SJSA1 (cell line): ENCODE measurements around the gene CTDSP2. TPM values are rescaled to one million over a fixed set of nuclear protein-coding genes. Genes with fewer than 3 reads are reported as not detected.

Experiments used
- DNase-seq, 2 experiments: peaks; one replicate each; pipeline ENCODE4 v3.0.0-alpha.2; 2015 to 2020; ENCODE audit warnings: low spot score in 2 of 2, low read depth in 1 of 2
- H3K27ac ChIP-seq: fragments of 250-450 bp; sonication (Bioruptor Pico); 2 replicates; pipeline ENCODE4 v1.5.1; 2020; ENCODE audit warnings: mild to moderate bottlenecking, moderate library complexity
- H3K27me3 ChIP-seq: fragments of 250-450 bp; sonication (Bioruptor Pico); replicated peaks from 2 replicates; pipeline ENCODE4 v1.5.1; 2020; ENCODE audit warnings: mild to moderate bottlenecking, moderate library complexity
- H3K36me3 ChIP-seq: fragments of 250-450 bp; sonication (Bioruptor Pico); 2 replicates; pipeline ENCODE4 v1.5.1; 2020; ENCODE audit warnings: mild to moderate bottlenecking
- H3K4me1 ChIP-seq: fragments of 250-450 bp; sonication (Bioruptor Pico); replicated peaks from 2 replicates; pipeline ENCODE4 v1.6.1; 2021; ENCODE audit warnings: mild to moderate bottlenecking
- H3K4me3 ChIP-seq: fragments of 250-450 bp; sonication (Bioruptor Pico); 2 replicates; pipeline ENCODE4 v1.5.1; 2020; ENCODE audit warnings: mild to moderate bottlenecking
- H3K9me3 ChIP-seq: fragments of 250-450 bp; sonication (Bioruptor Pico); replicated peaks from 2 replicates; pipeline ENCODE4 v1.5.1; 2020; ENCODE audit warnings: mild to moderate bottlenecking
- total RNA-seq: library from RNA; depleted of rRNA; stranded (reverse); fragments of >200 nt; shearing (Covaris generic); gene quantifications from 2 replicates; pipeline ENCODE4 v1.2.3, GENCODE V29; 2014

CTDSP2 gene
- total RNA-seq, 1 experiment from 2014 or later, result 508 TPM

GRCh38 chr12:57803319-57803893 is 43.1 kb downstream of the CTDSP2 start:
- H3K4me3 ChIP-seq, result no peak overlapping the region
- no peaks in the 10 kb centered on the region for H3K9me3 ChIP-seq
- H3K36me3 ChIP-seq, result peaks cover 79% of the 10 kb centered on the region
- peak in 1 of 2 experiments; percentile 85 for DNase-seq
- no peaks in the 10 kb centered on the region for H3K4me1 ChIP-seq
- H3K27ac ChIP-seq, result no peak overlapping the region
- H3K27me3 ChIP-seq, result no peaks in the 10 kb centered on the region

- no peak overlapping the region for H3K4me3 ChIP-seq
- H3K36me3 ChIP-seq, result peaks cover 77% of the 10 kb centered on the region
- H3K9me3 ChIP-seq, result no peaks in the 10 kb centered on the region
- DNase-seq, result peak; percentile 75 to 87
- no peaks in the 10 kb centered on the region for H3K4me1 ChIP-seq
- H3K27ac ChIP-seq, result no peak overlapping the region
- no peaks in the 10 kb centered on the region for H3K27me3 ChIP-seq
These were observed 43.9 kb downstream of the CTDSP2 start for GRCh38 chr12:57802607-57803006.

- H3K27me3 ChIP-seq, result no peaks in the 10 kb centered on the region
- DNase-seq, result peak; percentile 74 to 84
- peaks cover 79% of the 10 kb centered on the region for H3K36me3 ChIP-seq
- H3K4me1 ChIP-seq, result no peaks in the 10 kb centered on the region
- no peak overlapping the region for H3K27ac ChIP-seq
- no peaks in the 10 kb centered on the region for H3K9me3 ChIP-seq
- H3K4me3 ChIP-seq, result no peak overlapping the region
These were observed 45.6 kb downstream of the CTDSP2 start for GRCh38 chr12:57800965-57801364.

GRCh38 chr12:57797933-57798332 is 48.6 kb downstream of the CTDSP2 start:
- peaks cover 94% of the 10 kb centered on the region for H3K36me3 ChIP-seq

GRCh38 chr12:57796996-57797395 is 49.5 kb downstream of the CTDSP2 start:
- peaks cover 94% of the 10 kb centered on the region for H3K36me3 ChIP-seq
- H3K4me3 ChIP-seq, result no peak overlapping the region
- peaks cover 19% of the 10 kb centered on the region for H3K4me1 ChIP-seq
- no peak for DNase-seq
- no peaks in the 10 kb centered on the region for H3K27me3 ChIP-seq
- H3K27ac ChIP-seq, result no peak overlapping the region
- H3K9me3 ChIP-seq, result no peaks in the 10 kb centered on the region

More at GRCh38 chr12:57797933-57798332, 48.6 kb downstream of the CTDSP2 start:
- no peaks in the 10 kb centered on the region for H3K9me3 ChIP-seq
- peaks cover 19% of the 10 kb centered on the region for H3K4me1 ChIP-seq
- no peaks in the 10 kb centered on the region for H3K27me3 ChIP-seq
- DNase-seq, result peak; percentile 70 to 85
- no peak overlapping the region for H3K4me3 ChIP-seq
- H3K27ac ChIP-seq, result no peak overlapping the region

- Histone ChIP-seq H3K4me3 (no peak overlapping the region), H3K27me3 (no peaks in the 10 kb centered on the region), H3K4me1 (peaks cover 19% of the 10 kb centered on the region), H3K9me3 (no peaks in the 10 kb centered on the region), H3K27ac (peak overlapping the region; percentile 0; the same call in 1 of the 2 replicates), H3K36me3 (peaks cover 93% of the 10 kb centered on the region)
- peak; percentile 75 to 86 for DNase-seq
These were observed 51.2 kb downstream of the CTDSP2 start for GRCh38 chr12:57795354-57795753.

- Histone ChIP-seq H3K27me3 (no peaks in the 10 kb centered on the region), H3K9me3 (no peaks in the 10 kb centered on the region), H3K27ac (peak overlapping the region; percentile 0; the same call in 1 of the 2 replicates), H3K4me3 (no peak overlapping the region), H3K4me1 (peaks cover 19% of the 10 kb centered on the region), H3K36me3 (peaks cover 93% of the 10 kb centered on the region)
- peak in 1 of 2 experiments; percentile 83 for DNase-seq
These were observed 52.6 kb downstream of the CTDSP2 start for GRCh38 chr12:57793920-57794319.

- Histone ChIP-seq H3K27me3 (no peaks in the 10 kb centered on the region), H3K27ac (no peak overlapping the region), H3K9me3 (no peaks in the 10 kb centered on the region), H3K4me3 (peak overlapping the region; percentile 0; the same call in 1 of the 2 replicates), H3K4me1 (peaks cover 16% of the 10 kb centered on the region), H3K36me3 (peaks cover 85% of the 10 kb centered on the region)
- peak; percentile 64 to 81 for DNase-seq
These were observed 62.7 kb downstream of the CTDSP2 start for GRCh38 chr12:57783861-57784260.

GRCh38 chr12:57783466-57783801 is 63.1 kb downstream of the CTDSP2 start:
- peak overlapping the region; percentile 65 for H3K4me3 ChIP-seq
- peaks cover 16% of the 10 kb centered on the region for H3K4me1 ChIP-seq
- peaks cover 81% of the 10 kb centered on the region for H3K36me3 ChIP-seq
- H3K27ac ChIP-seq, result no peak overlapping the region
- no peaks in the 10 kb centered on the region for H3K27me3 ChIP-seq
- no peaks in the 10 kb centered on the region for H3K9me3 ChIP-seq
- peak; percentile 74 to 83 for DNase-seq

- H3K4me3 ChIP-seq, result peak within 1 kb of the TSS; percentile 65
- peak within 1 kb of the TSS; percentile 0 for H3K27ac ChIP-seq
- H3K9me3 ChIP-seq, result no peaks in the 10 kb centered on the region
- peaks cover 16% of the 10 kb centered on the region for H3K4me1 ChIP-seq
- H3K27me3 ChIP-seq, result no peaks in the 10 kb centered on the region
- DNase-seq, result no peak
- peaks cover 75% of the 10 kb centered on the region for H3K36me3 ChIP-seq
These were observed 63.7 kb downstream of the CTDSP2 start, which contains the start of gene TSFM for GRCh38 chr12:57782608-57783465. Gene TSFM (plus strand): TSS chr12:57782787. CDS start chr12:57782802, 15 bp downstream.

GRCh38 chr12:57782243-57782607 is 64.3 kb downstream of the CTDSP2 start:
- Histone ChIP-seq H3K9me3 (no peaks in the 10 kb centered on the region), H3K36me3 (peaks cover 73% of the 10 kb centered on the region), H3K4me3 (peak overlapping the region; percentile 65), H3K4me1 (peaks cover 16% of the 10 kb centered on the region), H3K27ac (no peak overlapping the region), H3K27me3 (no peaks in the 10 kb centered on the region)
- DNase-seq, result peak in 1 of 2 experiments; percentile 82

- Histone ChIP-seq H3K9me3 (no peaks in the 10 kb centered on the region), H3K4me3 (no peak overlapping the region), H3K36me3 (peaks cover 73% of the 10 kb centered on the region), H3K27me3 (no peaks in the 10 kb centered on the region), H3K27ac (no peak overlapping the region), H3K4me1 (peaks cover 16% of the 10 kb centered on the region)
- DNase-seq, result peak in 1 of 2 experiments; percentile 74
These were observed 64.7 kb downstream of the CTDSP2 start for GRCh38 chr12:57781801-57782200.

GRCh38 chr12:57781244-57781643 is 65.3 kb downstream of the CTDSP2 start:
- Histone ChIP-seq H3K4me3 (no peak overlapping the region), H3K9me3 (no peaks in the 10 kb centered on the region), H3K36me3 (peaks cover 71% of the 10 kb centered on the region), H3K4me1 (peaks cover 16% of the 10 kb centered on the region), H3K27me3 (no peaks in the 10 kb centered on the region), H3K27ac (no peak overlapping the region)
- peak in 1 of 2 experiments; percentile 65 for DNase-seq

GRCh38 chr12:57780284-57780897 is 66.1 kb downstream of the CTDSP2 start:
- H3K4me3 ChIP-seq, result no peak overlapping the region
- H3K9me3 ChIP-seq, result no peaks in the 10 kb centered on the region
- H3K36me3 ChIP-seq, result peaks cover 71% of the 10 kb centered on the region
- DNase-seq, result peak; percentile 71 to 83
- H3K27ac ChIP-seq, result no peak overlapping the region
- H3K27me3 ChIP-seq, result no peaks in the 10 kb centered on the region
- peaks cover 16% of the 10 kb centered on the region for H3K4me1 ChIP-seq
